ENCODE results near the gene YEATS4. TPM values are rescaled to one million over a fixed set of nuclear protein-coding genes. Genes with fewer than 3 reads are reported as not detected.

YEATS4 gene
- total RNA-seq, 1 experiment from 2014 or later: 37.1 TPM

- TF ChIP-seq FOXK1 (CRISPR knock-in tag; IDR thresholded peaks at IDR 0.05): no peak
- TF ChIP-seq CBFB (CRISPR knock-in tag; IDR thresholded peaks at IDR 0.05; ENCODE audit: low read depth): no peak
- no peak for TF ChIP-seq CDX4 (CRISPR knock-in tag; IDR thresholded peaks at IDR 0.05; ENCODE audit: borderline replicate concordance)
- no peak for TF ChIP-seq SMAD3 (CRISPR knock-in tag; IDR thresholded peaks at IDR 0.05; ENCODE audit: borderline replicate concordance)
- TF ChIP-seq ZSCAN18 (CRISPR knock-in tag; IDR thresholded peaks at IDR 0.05): no peak
- TF ChIP-seq IRF1 (CRISPR knock-in tag; IDR thresholded peaks at IDR 0.05): no peak
- TF ChIP-seq ARID4B (CRISPR knock-in tag; IDR thresholded peaks at IDR 0.05; ENCODE audit: borderline replicate concordance): no peak
- no peak for TF ChIP-seq AR (CRISPR knock-in tag; IDR thresholded peaks at IDR 0.05)
These were observed 18.2 kb upstream of the YEATS4 start (continued) for GRCh38 chr12:69341328-69341727.

- TF ChIP-seq SOX15 (CRISPR knock-in tag; IDR thresholded peaks at IDR 0.05): no peak
- TF ChIP-seq ZNF281 (CRISPR knock-in tag; IDR thresholded peaks at IDR 0.05): no peak
- no peak for TF ChIP-seq CTCF (IDR thresholded peaks at IDR 0.05)
- Mint-ChIP-seq H3K36me3 (no peaks in the 10 kb centered on the region), H3K27me3 (ENCODE audit: low read depth) (no peaks in the 10 kb centered on the region), H3K27ac (no peak overlapping the region), H3K4me3 (no peak overlapping the region), H3K4me1 (no peaks in the 10 kb centered on the region), H3K9me3 (no peaks in the 10 kb centered on the region)
- ChIA-PET POLR2A (no interaction called here), CTCF (interaction anchor here (0.7 to 1.4 kb wide), 4 partner anchors 12 to 229 kb away, joined by 3 to 4 read pairs (median 4); no protein-coding TSS in a partner anchor)
- ATAC-seq (no peak), DNase-seq (ENCODE audit: low spot score) (no peak)
These were observed 17.1 kb upstream of the YEATS4 start for GRCh38 chr12:69342421-69342820.
